Endothelial cell of umbilical vein (primary cell): ENCODE data around the gene C6orf141. TPM values are rescaled to one million over a fixed set of nuclear protein-coding genes. Genes with fewer than 3 reads are reported as not detected.
"Not testable (repeated sequence)": the region's sequence is repeated elsewhere in the genome, so short reads cannot be mapped to it uniquely, and the experiment has no call there.

Experiments used
- BruUV-seq: library from RNA; stranded (reverse); fragments of 400-500 nt; replicated peaks from 2 replicates; lab custom pipeline; 2021; lab: Mats Ljungman, UMichigan
- CTCF ChIA-PET: fragments of 300-600, 350-600 bp; sonication (Branson Sonifier 250); formaldehyde crosslinking; loops from one replicate; lab custom pipeline; 2021; ENCODE audit warnings: antibody characterized with exemption, inconsistent platforms; lab: Charles Lee
- POLR2A ChIA-PET: fragments of 300-600, 350-600 bp; sonication (Branson Sonifier 250); formaldehyde crosslinking; loops from one replicate; lab custom pipeline; 2021; ENCODE audit warnings: antibody characterized with exemption, inconsistent platforms; lab: Charles Lee
- DNase-seq: peaks from one replicate; pipeline ENCODE4 v3.0.0-alpha.2; 2011; ENCODE audit warnings: low read depth, low spot score
- FAIRE-seq: peaks from 2 replicates; lab custom pipeline; 2011; peaks lifted over from hg19 to GRCh38; lab: Jason Lieb, UNC
- H2AFZ ChIP-seq: 2 replicates; pipeline ENCODE4 v1.6.0; 2012; ENCODE audit warnings: low read depth, low read length, control low read depth, inconsistent platforms
- H3K27ac ChIP-seq: 2 replicates; pipeline ENCODE4 v1.5.1; 2011; ENCODE audit warnings: low read depth, mild to moderate bottlenecking, control low read depth, low read length, moderate library complexity; ENCODE audit not compliant: insufficient read depth
- H3K27me3 ChIP-seq, 2 experiments: 2 replicates each; pipeline versions ENCODE4 v1.6.0 to v1.6.1; 2011; ENCODE audit warnings: low read length in 2 of 2, mixed read lengths in 1 of 2; ENCODE audit not compliant: control insufficient read depth in 2 of 2, insufficient read depth in 2 of 2
- H3K36me3 ChIP-seq, 2 experiments: 2 replicates in 1 of 2; 3 replicates in 1 of 2; pipeline ENCODE4 v1.5.1; 2011; ENCODE audit warnings: low read length in 2 of 2, mild to moderate bottlenecking in 1 of 2, moderate library complexity in 1 of 2; ENCODE audit not compliant: control insufficient read depth in 2 of 2, insufficient read depth in 2 of 2; ENCODE audit errors: extremely low read depth in 1 of 2
- H3K4me1 ChIP-seq: 3 replicates; pipeline ENCODE4 v1.5.1; 2011; ENCODE audit warnings: mild to moderate bottlenecking, low read length; ENCODE audit not compliant: control insufficient read depth, insufficient read depth; ENCODE audit errors: extremely low read depth
- H3K4me2 ChIP-seq: 2 replicates; pipeline ENCODE4 v1.6.1; 2011; ENCODE audit warnings: low read length, control low read depth, mixed read lengths; ENCODE audit not compliant: insufficient read depth
- H3K4me3 ChIP-seq, 3 experiments: fragments of 200-600 bp in 1 of 3; sonication (generic), shearing (Covaris generic) in 1 of 3; replicated peaks in 1 of 3; 2 replicates each; pipeline ENCODE4 v1.5.1; 2011 to 2016; ENCODE audit warnings: control low read depth in 3 of 3, low read length in 3 of 3, mild to moderate bottlenecking in 2 of 3, inconsistent platforms in 1 of 3, low read depth in 1 of 3, moderate library complexity in 1 of 3; ENCODE audit not compliant: insufficient read depth in 1 of 3
- H3K79me2 ChIP-seq: 2 replicates; pipeline ENCODE4 v1.6.0; 2012; ENCODE audit warnings: low read length, inconsistent platforms; ENCODE audit not compliant: control insufficient read depth, insufficient read depth
- H3K9ac ChIP-seq: replicated peaks from 2 replicates; pipeline ENCODE3; 2011; ENCODE audit warnings: low read length, control low read depth; ENCODE audit not compliant: insufficient read depth; ENCODE audit errors: extremely low read depth
- H3K9me1 ChIP-seq: replicated peaks from 3 replicates; pipeline ENCODE4 v1.6.0; 2011; ENCODE audit warnings: mild to moderate bottlenecking, low read length; ENCODE audit not compliant: control insufficient read depth, insufficient read depth; ENCODE audit errors: extremely low read depth
- H3K9me3 ChIP-seq: replicated peaks from 2 replicates; pipeline ENCODE4 v1.5.1; 2012; ENCODE audit warnings: low read length, inconsistent platforms; ENCODE audit not compliant: control insufficient read depth, insufficient read depth
- H4K20me1 ChIP-seq: replicated peaks from 2 replicates; pipeline ENCODE3; 2011; ENCODE audit warnings: mild to moderate bottlenecking, low read length; ENCODE audit not compliant: control insufficient read depth, insufficient read depth; ENCODE audit errors: extremely low read depth
- CTCF ChIP-seq, 2 donors: IDR thresholded peaks; 1 replicate in 1 of 2; 2 replicates in 1 of 2; pipeline ENCODE4 v1.5.1; 2011; ENCODE audit warnings: low read length in 2 of 2, mild to moderate bottlenecking in 2 of 2, moderate library complexity in 2 of 2, control low read depth in 1 of 2, inconsistent platforms in 1 of 2, low read depth in 1 of 2; ENCODE audit not compliant: insufficient read depth in 1 of 2; ENCODE audit errors: extremely low read depth in 1 of 2
- EZH2 ChIP-seq: IDR thresholded peaks from 2 replicates; pipeline ENCODE4 v1.6.1; 2012; ENCODE audit warnings: borderline replicate concordance, low read depth, mild to moderate bottlenecking, moderate library complexity, low read length, inconsistent platforms; ENCODE audit not compliant: severe bottlenecking
- FOS ChIP-seq: IDR thresholded peaks from 2 replicates; pipeline ENCODE4 v1.6.1; 2011; ENCODE audit warnings: mild to moderate bottlenecking, low read length, moderate library complexity, borderline replicate concordance; ENCODE audit not compliant: insufficient read depth
- GATA2 ChIP-seq: IDR thresholded peaks from 2 replicates; pipeline ENCODE4 v1.7.0; 2011; ENCODE audit warnings: low read depth, mild to moderate bottlenecking, moderate library complexity, mixed read lengths, low read length; ENCODE audit not compliant: insufficient read length, insufficient read depth
- JUN ChIP-seq: IDR thresholded peaks from 2 replicates; pipeline ENCODE4 v1.6.1; 2011; ENCODE audit warnings: borderline replicate concordance, low read depth; ENCODE audit not compliant: insufficient read length, insufficient read depth
- MYC ChIP-seq: IDR thresholded peaks from one replicate; pipeline ENCODE4 v1.6.1; 2011; ENCODE audit warnings: mild to moderate bottlenecking, low read depth, low read length
- POLR2A ChIP-seq: IDR thresholded peaks from 2 replicates; pipeline ENCODE4 v1.6.1; 2012; ENCODE audit warnings: low read depth, mild to moderate bottlenecking, control low read depth, low read length
- POLR2AphosphoS5 ChIP-seq: IDR thresholded peaks from 2 replicates; pipeline ENCODE4 v1.6.1; 2012; ENCODE audit warnings: low read depth, mild to moderate bottlenecking, control low read depth, low read length, moderate library complexity; ENCODE audit not compliant: insufficient read depth
- dilution Hi-C: fragments of 300-500 bp; cut with MboI; formaldehyde crosslinking; loops from one replicate; pipeline ENCODE4 v1.15.0; 2019; ENCODE audit warnings: low sequenced_read_pairs; ENCODE audit not compliant: extremely low pct_ligation_motif_present
- intact Hi-C: fragments of 100-400 bp; cut with micrococcal nuclease; formaldehyde crosslinking; loops from one replicate; pipeline ENCODE4 v1.10.0; 2022
- polyA plus RNA-seq, 4 experiments: library from polyadenylated mRNA; depleted of rRNA in 3 of 4; stranded (reverse) in 3 of 4; unstranded in 1 of 4; fragments of >200 nt; gene quantifications; 2 replicates each; pipeline versions ENCODE4 v1.2.1 to v1.2.3, GENCODE V29; 2011 to 2012; ENCODE audit warnings: missing spikeins in 1 of 4
- total RNA-seq: library from RNA; stranded (reverse); gene quantifications from 2 replicates; pipeline ENCODE4 v1.2.3, GENCODE V29; 2021
- TF ChIP-seq, protein P1 (sequence below): IDR thresholded peaks from 2 replicates; pipeline ENCODE4 v1.6.1; 2011; ENCODE audit not compliant: insufficient read depth, insufficient read length

Gene C6orf141
- total and polyA plus RNA-seq, 2 donors (not counting 3 experiments of a cell fraction or from before 2014, with no cell fraction given) = 5.7 to 15.5 TPM

- H4K20me1 ChIP-seq = no peaks in the 10 kb centered on the region
- H3K9ac ChIP-seq = no peak overlapping the region
- no peaks in the 10 kb centered on the region for H3K36me3 ChIP-seq
- no peak for DNase-seq
- H3K4me1 ChIP-seq = no peaks in the 10 kb centered on the region
- CTCF ChIA-PET = no interaction called here
- H3K27ac ChIP-seq = no peak overlapping the region
- intact Hi-C loops (no loop called here), dilution Hi-C loops (no loop called here)
- peaks cover 0 to 2% of the 10 kb centered on the region in 2 experiments for H3K27me3 ChIP-seq
- POLR2A ChIA-PET = no interaction called here
- H3K79me2 ChIP-seq = no peaks in the 10 kb centered on the region
- H3K4me2 ChIP-seq = no peak overlapping the region
- FAIRE-seq = no peak
- TF ChIP-seq MYC (no peak), GATA2 (no peak), EZH2 (no peak), FOS (no peak), JUN (no peak), POLR2A (no peak), CTCF (IDR thresholded peaks at IDR 0.05; ENCODE audit: extremely low read depth in 1 of 2, insufficient read depth in 1 of 2, low read depth in 1 of 2, low read length in 2 of 2) (no peak), POLR2AphosphoS5 (no peak)
- TF ChIP-seq, protein P1, sequence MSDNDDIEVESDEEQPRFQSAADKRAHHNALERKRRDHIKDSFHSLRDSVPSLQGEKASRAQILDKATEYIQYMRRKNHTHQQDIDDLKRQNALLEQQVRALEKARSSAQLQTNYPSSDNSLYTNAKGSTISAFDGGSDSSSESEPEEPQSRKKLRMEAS = no peak
- H3K9me3 ChIP-seq = no peaks in the 10 kb centered on the region
- no peaks in the 10 kb centered on the region for H3K9me1 ChIP-seq
- no TSS peak for BruUV-seq
- no peak overlapping the region for H3K4me3 ChIP-seq
- no peak overlapping the region for H2AFZ ChIP-seq
Observed at GRCh38 chr6:49582529-49582928, 32.1 kb downstream of the C6orf141 start.

DNA sequence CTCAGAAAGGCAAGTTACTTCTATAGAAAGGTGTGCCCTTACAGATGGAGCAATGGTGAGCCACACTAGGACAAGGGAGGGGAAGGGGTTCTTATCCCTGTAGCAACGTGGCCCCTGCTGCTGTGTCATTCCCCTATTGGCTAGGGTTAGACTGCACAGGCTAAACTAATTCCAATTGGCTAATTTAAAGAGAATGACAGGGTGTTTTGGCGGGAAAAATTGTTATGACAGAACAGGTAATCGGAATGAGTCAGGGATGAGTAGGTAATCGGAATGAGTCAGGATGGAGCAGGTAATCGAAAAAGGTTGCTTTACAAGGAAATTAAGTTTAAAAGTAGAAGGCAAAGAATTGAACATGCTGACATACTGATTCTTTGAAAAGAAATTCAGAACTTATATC, 36.8 kb downstream of the C6orf141 start:
- H3K4me2 ChIP-seq, H3K79me2 ChIP-seq, BruUV-seq, H4K20me1 ChIP-seq, FAIRE-seq, intact Hi-C loops, H2AFZ ChIP-seq, CTCF ChIA-PET, H3K36me3 ChIP-seq, dilution Hi-C loops, H3K27me3 ChIP-seq, H3K9me3 ChIP-seq, H3K27ac ChIP-seq, H3K9ac ChIP-seq, H3K9me1 ChIP-seq, DNase-seq, H3K4me3 ChIP-seq, H3K4me1 ChIP-seq, POLR2A ChIA-PET: not testable (repeated sequence)
